ENCODE results near the gene RPA1. TPM values are rescaled to one million over a fixed set of nuclear protein-coding genes. Genes with fewer than 3 reads are reported as not detected.
"Not testable (repeated sequence)": the region's sequence is repeated elsewhere in the genome, so short reads cannot be mapped to it uniquely, and the experiment has no call there.

The RPA1 gene
- total RNA-seq, 1 donor from 2014 or later: 54.0 TPM

- no peak for DNase-seq
- intact Hi-C loops (cut with DNase I): loop anchor here (10.0 kb wide), 1 partner anchor 143 kb away; the partner anchor contains the start of gene WDR81
- ATAC-seq (ENCODE audit: poor library complexity): no peak
Measured at GRCh38 chr17:1868090-1868489, 38.3 kb downstream of the RPA1 start.

- intact Hi-C loops (cut with DNase I): no loop called here
- DNase-seq (no peak), ATAC-seq (ENCODE audit: poor library complexity) (no peak)
Measured at GRCh38 chr17:1870592-1870991, 40.8 kb downstream of the RPA1 start.

DNA sequence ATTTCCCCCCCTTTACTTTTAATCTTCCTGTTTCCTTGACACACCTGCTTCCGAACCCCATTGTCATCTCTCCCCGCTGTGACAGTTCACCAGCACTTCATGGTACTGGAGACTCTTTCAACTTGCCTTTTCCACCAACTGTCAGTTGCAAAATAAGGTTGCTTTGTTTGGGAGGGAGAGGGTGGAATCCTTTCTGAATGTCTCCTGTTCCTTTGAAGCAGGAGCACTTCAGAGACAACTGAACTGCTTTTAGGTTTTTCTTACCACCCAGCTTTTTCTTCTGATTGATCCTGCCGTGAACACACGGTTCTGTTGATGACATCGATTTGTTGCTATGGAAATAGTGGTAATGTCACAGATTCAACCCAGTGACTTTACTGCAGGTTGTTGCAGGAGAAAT, 42.0 kb downstream of the RPA1 start:
- intact Hi-C loops (cut with DNase I): no loop called here

GRCh38 chr17:1872254-1872653, 42.4 kb downstream of the RPA1 start:
- intact Hi-C loops (cut with DNase I): no loop called here
- no peak for DNase-seq
- no peak for ATAC-seq (ENCODE audit: poor library complexity)

More for the DNA sequence above, 42.0 kb downstream of the RPA1 start:
- ATAC-seq (ENCODE audit: poor library complexity) (no peak), DNase-seq (no peak)

DNA sequence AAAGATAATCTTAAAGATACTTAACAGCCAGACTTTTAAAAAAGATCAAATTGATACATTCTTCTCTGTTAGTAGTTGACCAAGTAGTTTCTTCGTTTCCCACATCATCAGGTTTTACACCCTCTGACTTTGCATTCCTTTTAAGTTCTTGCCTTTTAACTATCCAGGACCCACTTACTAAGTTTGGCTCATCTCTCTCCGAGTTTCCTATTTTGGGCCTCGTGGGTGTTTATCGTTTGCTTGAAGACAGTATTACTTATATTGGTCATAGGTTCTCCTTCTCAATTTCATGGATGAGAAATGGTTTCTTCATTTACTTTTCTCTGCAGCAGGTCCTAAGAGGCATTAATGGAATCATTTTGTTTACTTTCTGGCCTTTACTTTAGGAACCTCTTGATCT, 43.2 kb downstream of the RPA1 start:
- intact Hi-C loops (cut with DNase I): no loop called here
- no peak for ATAC-seq (ENCODE audit: poor library complexity)
- no peak for DNase-seq

DNA sequence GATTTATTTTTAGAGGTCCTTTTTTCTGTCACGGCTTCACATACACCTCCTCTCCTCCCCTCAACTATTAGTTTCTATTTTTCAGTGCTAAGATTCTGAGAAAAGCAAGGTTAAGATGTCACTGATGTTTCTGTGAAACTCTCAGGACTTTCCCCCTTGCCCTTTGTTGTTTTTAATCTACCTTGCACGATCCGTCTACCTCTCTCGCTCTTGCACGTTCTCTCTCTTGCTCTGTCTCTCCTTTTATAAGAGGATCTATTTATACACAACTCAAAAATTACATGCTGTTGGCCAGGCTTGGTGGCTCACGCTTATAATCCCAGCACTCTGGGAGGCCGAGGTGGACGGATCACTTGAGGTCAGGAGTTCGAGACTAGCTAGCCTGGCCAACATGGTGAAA, 43.6 kb downstream of the RPA1 start:
- intact Hi-C loops (cut with DNase I): no loop called here
- ATAC-seq (ENCODE audit: poor library complexity): peak; percentile 46

DNA sequence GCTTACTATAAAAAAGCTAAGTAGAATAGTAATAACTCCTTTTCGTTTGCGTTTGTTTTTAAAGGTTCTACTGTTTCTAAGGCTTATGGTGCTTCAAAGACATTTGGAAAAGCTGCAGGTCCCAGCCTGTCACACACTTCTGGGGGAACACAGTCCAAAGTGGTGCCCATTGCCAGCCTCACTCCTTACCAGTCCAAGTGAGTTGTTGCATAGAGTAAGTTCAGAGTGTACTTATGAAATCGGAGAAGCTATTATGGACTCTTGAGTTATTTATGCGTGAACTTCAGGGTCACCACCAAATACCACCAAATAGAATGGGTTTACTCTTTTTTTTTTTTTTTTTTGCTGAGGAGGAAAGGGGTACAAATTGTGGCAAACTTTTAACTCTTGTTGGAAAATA, 45.8 kb downstream of the RPA1 start:
- intact Hi-C loops (cut with DNase I): no loop called here
- DNase-seq (no peak), ATAC-seq (ENCODE audit: poor library complexity) (no peak)

More for the DNA sequence above, 43.6 kb downstream of the RPA1 start:
- DNase-seq: no peak

DNA sequence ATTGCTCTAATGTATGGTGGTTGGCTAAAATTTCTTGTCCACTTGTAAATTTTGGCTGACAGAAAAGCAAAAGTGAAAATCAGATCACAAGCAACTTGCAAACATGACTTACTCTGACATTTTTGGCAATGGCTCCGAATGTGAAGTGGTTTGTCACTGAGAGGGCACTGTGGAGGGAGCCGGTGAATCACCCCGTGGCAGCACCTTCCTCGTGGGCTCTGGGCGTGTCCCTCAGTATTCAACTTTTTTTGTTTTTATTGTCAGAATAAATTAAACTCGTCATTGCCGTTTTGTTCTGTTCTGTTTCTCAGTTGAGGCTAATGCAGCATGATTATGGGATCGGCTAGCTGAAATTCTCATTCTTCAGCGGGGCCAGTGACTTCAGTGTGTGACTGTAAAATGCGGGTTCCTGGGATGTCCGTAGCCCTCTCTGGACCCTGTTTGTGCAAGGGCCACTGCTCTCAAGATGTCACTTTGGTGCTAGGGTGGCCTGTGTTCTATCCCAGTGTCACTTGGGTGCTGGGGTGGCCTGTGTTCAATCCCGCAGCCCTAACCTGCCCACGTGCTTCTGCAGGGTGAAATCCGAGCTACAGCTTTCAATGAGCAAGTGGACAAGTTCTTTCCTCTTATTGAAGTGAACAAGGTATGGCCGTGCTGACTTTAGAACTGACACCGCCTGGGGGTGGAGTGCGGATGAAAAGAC, 48.8 kb downstream of the RPA1 start:
- ATAC-seq (ENCODE audit: poor library complexity) (peak; percentile 74), DNase-seq (no peak)
- intact Hi-C loops (cut with DNase I): no loop called here

DNA sequence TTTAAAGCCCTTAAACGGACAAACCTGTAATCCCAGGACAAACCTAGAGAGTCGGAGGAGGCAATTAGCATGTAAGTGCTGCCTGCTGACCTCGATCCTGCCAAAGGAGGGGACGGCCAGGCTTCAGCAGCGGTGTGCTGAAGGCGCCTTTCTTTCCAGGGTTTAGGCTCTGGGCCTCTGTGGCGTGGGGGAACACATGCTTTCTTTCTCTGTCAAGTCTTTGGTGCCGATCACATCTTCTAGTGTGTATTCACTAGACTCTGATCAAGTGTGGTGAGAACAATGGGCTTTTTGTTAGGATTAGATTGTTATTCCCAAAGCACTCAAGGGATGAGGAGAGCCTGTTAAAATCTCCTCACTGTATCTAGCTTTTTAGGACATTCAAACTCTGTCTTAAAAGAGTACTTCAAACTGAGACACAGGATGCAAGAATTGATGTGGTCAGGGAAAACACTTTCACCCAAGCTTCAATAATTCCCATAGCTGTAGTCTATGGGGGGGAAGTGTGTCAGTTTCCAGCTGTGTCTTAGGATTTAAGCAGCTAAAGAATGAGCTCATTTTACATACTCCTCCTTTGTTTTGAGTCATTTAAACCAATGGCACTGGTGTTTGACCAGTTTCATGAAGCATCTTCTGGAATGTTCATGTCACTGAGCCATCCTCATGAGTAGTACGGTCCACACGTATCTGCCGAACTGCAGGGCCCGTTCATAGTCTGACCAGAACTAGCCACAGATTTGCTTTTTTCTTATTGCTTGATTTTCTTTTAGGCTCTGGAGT, 51.2 kb downstream of the RPA1 start:
- DNase-seq: no peak
- intact Hi-C loops (cut with DNase I): no loop called here
- peak; percentile 51 for ATAC-seq (ENCODE audit: poor library complexity)

DNA sequence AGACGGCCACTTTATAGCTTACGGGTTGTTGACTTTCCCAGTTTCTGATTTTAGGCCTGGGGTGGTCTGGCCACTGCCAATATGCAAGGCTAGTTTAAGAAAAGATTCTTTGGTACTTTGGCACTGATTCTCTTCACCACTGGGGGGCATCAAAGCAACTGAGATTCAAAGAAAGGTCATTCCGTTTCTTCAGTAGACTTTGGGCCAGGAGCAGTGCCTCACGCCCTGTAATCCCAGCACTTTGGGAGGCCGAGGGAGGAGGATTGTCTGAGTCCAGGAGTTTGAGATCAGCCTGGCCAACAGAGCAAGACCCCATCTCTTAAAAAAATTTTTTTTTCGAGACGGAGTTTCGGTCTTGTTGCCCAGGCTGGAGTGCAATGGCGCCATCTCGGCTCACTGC, 53.0 kb downstream of the RPA1 start:
- ATAC-seq (ENCODE audit: poor library complexity) (no peak), DNase-seq (no peak)
- intact Hi-C loops (cut with DNase I): no loop called here

GRCh38 chr17:1883536-1883935, 53.7 kb downstream of the RPA1 start:
- ATAC-seq (ENCODE audit: poor library complexity) (no peak), DNase-seq (no peak)
- intact Hi-C loops (cut with DNase I): no loop called here

GRCh38 chr17:1888741-1889140, 58.9 kb downstream of the RPA1 start:
- ATAC-seq (ENCODE audit: poor library complexity): peak; percentile 70
- intact Hi-C loops (cut with DNase I): no loop called here
- DNase-seq: no peak

DNA sequence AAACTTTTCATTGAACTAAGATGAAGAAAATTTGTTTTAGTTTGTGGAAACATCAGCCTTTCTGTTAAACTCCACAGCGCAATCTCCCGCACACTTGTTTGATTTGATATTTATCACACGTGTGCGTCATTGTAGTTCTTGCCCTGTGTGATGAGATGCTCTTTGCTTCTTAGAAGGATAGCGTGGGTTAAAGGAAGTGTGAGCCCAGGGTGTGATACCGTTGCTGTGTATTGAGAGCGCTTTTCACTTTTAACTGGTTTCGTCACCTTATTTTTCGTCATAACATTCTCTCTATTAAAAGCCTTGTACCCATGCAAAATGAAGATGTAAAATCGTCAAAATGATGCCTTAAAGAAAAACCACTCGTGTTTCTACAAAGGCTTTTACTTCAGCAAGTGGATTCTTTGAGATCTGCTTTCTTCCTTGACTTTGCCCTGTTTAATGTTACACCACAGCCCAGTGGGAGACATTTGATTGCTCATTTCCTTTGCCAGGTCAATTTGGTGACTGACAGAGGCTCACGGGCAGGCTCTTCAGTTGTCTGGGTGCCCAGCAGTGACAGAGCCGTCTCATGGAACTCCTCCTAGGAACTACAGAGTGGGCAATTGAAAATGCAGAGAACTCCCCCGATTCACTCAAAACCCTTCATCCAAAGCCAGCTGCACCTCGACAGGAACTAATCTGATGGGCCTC, 61.1 kb downstream of the RPA1 start:
- ATAC-seq (ENCODE audit: poor library complexity): no peak
- intact Hi-C loops (cut with DNase I): no loop called here

GRCh38 chr17:1894753-1895339, 65.0 kb downstream of the RPA1 start:
- DNase-seq (no peak), ATAC-seq (ENCODE audit: poor library complexity) (no peak)
- intact Hi-C loops (cut with DNase I): no loop called here

More for the DNA sequence above, 61.1 kb downstream of the RPA1 start:
- DNase-seq: no peak

GRCh38 chr17:1895479-1895878, 65.7 kb downstream of the RPA1 start:
- intact Hi-C loops (cut with DNase I); DNase-seq: not testable (repeated sequence)

GRCh38 chr17:1896243-1897104, 66.7 kb downstream of the RPA1 start:
- intact Hi-C loops (cut with DNase I): no loop called here
- DNase-seq (no peak), ATAC-seq (ENCODE audit: poor library complexity) (no peak)

More at GRCh38 chr17:1895479-1895878, 65.7 kb downstream of the RPA1 start:
- not testable (repeated sequence) for ATAC-seq (ENCODE audit: poor library complexity)

- no peak for ATAC-seq (ENCODE audit: poor library complexity)
- intact Hi-C loops (cut with DNase I): no loop called here
- DNase-seq: no peak
Measured at GRCh38 chr17:1897105-1897656, 67.4 kb downstream of the RPA1 start.

GRCh38 chr17:1898332-1898731, 68.5 kb downstream of the RPA1 start:
- DNase-seq (no peak), ATAC-seq (ENCODE audit: poor library complexity) (no peak)
- intact Hi-C loops (cut with DNase I): no loop called here

All from Right ventricle myocardium superior (tissue), 1 donor.